ENCODE results near the gene OR8K1. TPM values are rescaled to one million over a fixed set of nuclear protein-coding genes. Genes with fewer than 3 reads are reported as not detected.

Gene OR8K1
- not detected for total RNA-seq

GRCh38 chr11:56345739-56346138 lies at the start of gene OR8K1:
TSS of gene OR8K1 (plus strand) at chr11:56346039. CDS start at chr11:56346039, 0 bp downstream.
- 84 to 94% methylated on average over 1 of the region's 1 CpG for WGBS, 2 donors
- intact Hi-C loops (cut with DNase I; ENCODE audit: low total_unique reads): no loop called here
- no peak for DNase-seq (ENCODE audit: low spot score in 2 of 2)
- TF ChIP-seq CTCF (IDR thresholded peaks at IDR 0.05) (no peak), POLR2A (IDR thresholded peaks at IDR 0.05) (no peak)
- no peak within 1 kb of the TSS for H3K4me3 ChIP-seq (ENCODE audit: low read depth, poor library complexity, severe bottlenecking)

GRCh38 chr11:56296898-56297297 lies 48.9 kb upstream of the OR8K1 start:
- no peak for DNase-seq (ENCODE audit: low spot score in 2 of 2)
- TF ChIP-seq POLR2A (IDR thresholded peaks at IDR 0.05) (no peak), CTCF (IDR thresholded peaks at IDR 0.05) (no peak)

GRCh38 chr11:56307836-56308235 lies 38.0 kb upstream of the OR8K1 start:
- no peak for DNase-seq (ENCODE audit: low spot score in 2 of 2)
- no peak for TF ChIP-seq POLR2A (IDR thresholded peaks at IDR 0.05)
- TF ChIP-seq CTCF (IDR thresholded peaks at IDR 0.05): no peak
- H3K4me3 ChIP-seq (ENCODE audit: low read depth, poor library complexity, severe bottlenecking): no peak overlapping the region
- intact Hi-C loops (cut with DNase I; ENCODE audit: low total_unique reads): no loop called here
- WGBS, 2 donors: 72 to 89% methylated on average over 3 of the region's 3 CpGs

More at GRCh38 chr11:56296898-56297297, 48.9 kb upstream of the OR8K1 start:
- WGBS, 2 donors: 84 to 93% methylated on average over 4 of the region's 4 CpGs
- no peak overlapping the region for H3K4me3 ChIP-seq (ENCODE audit: low read depth, poor library complexity, severe bottlenecking)
- intact Hi-C loops (cut with DNase I; ENCODE audit: low total_unique reads): no loop called here

GRCh38 chr11:56314844-56315243 lies 31.0 kb upstream of the OR8K1 start, which contains the start of gene OR8K3:
TSS of gene OR8K3 (plus strand) at chr11:56315144. CDS start at chr11:56318307, 3,163 bp downstream.
- intact Hi-C loops (cut with DNase I; ENCODE audit: low total_unique reads): no loop called here
- no peak for DNase-seq (ENCODE audit: low spot score in 2 of 2)
- TF ChIP-seq POLR2A (IDR thresholded peaks at IDR 0.05): no peak
- TF ChIP-seq CTCF (IDR thresholded peaks at IDR 0.05): no peak
- H3K4me3 ChIP-seq (ENCODE audit: low read depth, poor library complexity, severe bottlenecking): no peak within 1 kb of the TSS

- intact Hi-C loops (cut with DNase I; ENCODE audit: low total_unique reads): no loop called here
- TF ChIP-seq CTCF (IDR thresholded peaks at IDR 0.05): no peak
- TF ChIP-seq POLR2A (IDR thresholded peaks at IDR 0.05): no peak
- no peak overlapping the region for H3K4me3 ChIP-seq (ENCODE audit: low read depth, poor library complexity, severe bottlenecking)
- 92% methylated on average over 19 to 24 of the region's 34 CpGs for WGBS, 2 donors
- DNase-seq (ENCODE audit: low spot score in 2 of 2): no peak
Measured at GRCh38 chr11:56331861-56332491, 13.9 kb upstream of the OR8K1 start.

GRCh38 chr11:56333156-56333555 lies 12.7 kb upstream of the OR8K1 start:
- no peak overlapping the region for H3K4me3 ChIP-seq (ENCODE audit: low read depth, poor library complexity, severe bottlenecking)
- 49 to 58% methylated on average over 3 of the region's 3 CpGs for WGBS, 2 donors
- intact Hi-C loops (cut with DNase I; ENCODE audit: low total_unique reads): no loop called here
- no peak for DNase-seq (ENCODE audit: low spot score in 2 of 2)
- TF ChIP-seq POLR2A (IDR thresholded peaks at IDR 0.05): no peak
- TF ChIP-seq CTCF (IDR thresholded peaks at IDR 0.05): no peak
